ENCODE results near the gene TTC28.

Gene TTC28

DNA sequence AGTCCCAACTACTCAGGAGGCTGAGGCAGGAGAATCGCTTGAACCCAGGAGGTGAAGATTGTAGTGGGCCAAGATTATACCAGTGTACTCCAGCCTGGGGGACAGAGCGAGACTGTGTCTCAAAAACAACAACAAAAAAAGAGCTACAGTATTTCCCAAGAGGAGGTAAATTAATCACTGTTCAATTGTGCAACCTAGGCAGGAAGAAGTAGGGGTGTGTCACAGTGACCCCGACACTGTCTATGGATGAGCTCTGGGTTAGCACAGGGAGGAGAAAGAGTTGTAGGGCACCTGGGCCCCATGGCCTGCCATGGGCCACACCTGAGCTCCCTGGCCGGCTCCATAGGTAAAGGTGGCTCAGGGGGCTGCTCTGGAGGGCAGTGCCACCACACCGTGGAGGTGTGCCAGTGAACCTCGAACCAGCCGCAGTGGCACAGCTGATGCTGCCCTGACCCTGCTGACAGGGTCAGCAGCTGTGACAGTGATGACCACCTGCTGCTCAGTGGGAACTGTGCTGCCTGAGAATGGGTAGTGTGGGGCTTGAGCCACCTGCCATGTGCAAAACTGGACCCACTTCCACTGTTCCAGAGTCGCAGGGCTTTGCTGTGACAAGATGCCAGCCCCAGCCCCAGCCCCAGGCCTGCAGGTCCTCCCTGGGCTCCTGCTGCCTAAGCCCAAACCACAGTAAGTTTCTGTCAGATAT lies 676.6 kb downstream of the TTC28 start:
- TF ChIP-seq RAD21 (IDR thresholded peaks at IDR 0.05; ENCODE audit: low read depth) (no peak), FOXM1 (IDR thresholded peaks at IDR 0.05; ENCODE audit: borderline replicate concordance, low read depth) (no peak), TEAD4 (IDR thresholded peaks at IDR 0.05) (no peak), EGR1 (IDR thresholded peaks at IDR 0.05) (no peak)

DNA sequence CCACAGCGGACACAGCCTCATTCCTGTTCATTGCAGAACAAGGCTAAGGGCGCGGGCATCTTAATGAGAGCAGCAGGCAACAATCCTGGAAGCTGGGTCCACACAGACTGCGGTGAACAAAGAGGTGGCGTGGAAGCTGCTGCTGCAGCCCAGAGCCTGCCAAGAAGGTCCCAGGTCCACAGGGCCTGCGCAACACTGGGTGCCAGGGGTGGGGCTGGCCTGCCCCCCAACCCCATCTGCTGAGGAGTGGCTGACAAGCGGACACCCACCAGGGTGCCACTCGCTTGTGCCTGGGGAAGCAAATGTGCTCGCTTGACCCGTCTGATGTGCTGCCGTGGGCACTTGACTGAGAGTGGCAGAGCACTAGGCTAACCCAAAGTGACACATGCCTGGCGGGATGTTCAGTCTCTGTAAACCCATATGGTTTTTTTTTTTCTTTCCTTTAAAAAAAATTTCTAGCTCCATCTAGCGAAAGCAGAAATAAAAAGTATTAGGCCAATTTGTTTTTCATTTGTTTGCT lies 677.4 kb downstream of the TTC28 start:
- TF ChIP-seq TCF12 (IDR thresholded peaks at IDR 0.05; ENCODE audit: low read depth) (no peak), CEBPB (IDR thresholded peaks at IDR 0.05) (no peak), TEAD4 (IDR thresholded peaks at IDR 0.05) (no peak), NFIC (IDR thresholded peaks at IDR 0.05) (no peak), ZBTB7A (IDR thresholded peaks at IDR 0.05; ENCODE audit: low read depth) (no peak)

DNA sequence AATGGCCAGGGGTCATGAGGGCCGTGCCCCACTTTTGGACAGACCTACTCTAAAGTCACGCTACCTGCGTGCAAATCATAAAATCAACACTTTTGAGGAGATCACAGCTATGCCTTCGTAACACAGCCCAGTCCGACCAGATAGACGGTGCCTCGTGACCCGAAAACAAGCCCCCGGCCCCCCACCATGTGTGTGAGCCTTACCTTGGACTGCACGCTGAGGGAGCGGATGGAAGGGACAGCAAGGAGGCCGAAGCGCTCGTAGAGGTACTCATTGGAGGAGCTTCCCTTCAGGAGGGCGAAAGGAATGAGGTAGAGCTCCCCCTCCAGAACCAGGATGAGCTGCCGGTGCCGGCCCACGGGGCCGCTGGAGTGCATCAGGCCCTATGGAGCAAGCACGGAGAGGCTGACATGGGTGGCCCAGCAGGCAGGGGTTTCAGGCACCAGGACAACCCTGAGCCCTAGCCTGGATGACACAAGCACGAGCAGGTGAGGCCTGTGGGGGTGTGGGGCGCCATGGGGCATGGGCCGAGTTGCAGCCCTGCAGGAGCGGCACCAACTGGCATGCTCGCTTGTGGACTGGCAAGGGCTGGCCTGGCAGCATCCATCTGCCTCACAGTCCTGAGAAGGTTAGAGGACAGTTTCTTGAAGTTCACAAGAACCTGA lies 678.3 kb downstream of the TTC28 start:
- TF ChIP-seq CEBPB (IDR thresholded peaks at IDR 0.05), result no peak
- no peak for TF ChIP-seq TCF12 (IDR thresholded peaks at IDR 0.05; ENCODE audit: low read depth)
- no peak for TF ChIP-seq ZBTB7A (IDR thresholded peaks at IDR 0.05; ENCODE audit: low read depth)
- no peak for TF ChIP-seq RAD21 (IDR thresholded peaks at IDR 0.05; ENCODE audit: low read depth)
- no peak for TF ChIP-seq NFIC (IDR thresholded peaks at IDR 0.05)
- TF ChIP-seq YY1 (IDR thresholded peaks at IDR 0.05; ENCODE audit: low read depth), result no peak
- TF ChIP-seq EP300 (IDR thresholded peaks at IDR 0.05; ENCODE audit: borderline replicate concordance), result no peak
- TF ChIP-seq TAF1 (IDR thresholded peaks at IDR 0.05; ENCODE audit: low read depth), result no peak
- TF ChIP-seq CREB1 (IDR thresholded peaks at IDR 0.05; ENCODE audit: low read depth), result no peak
- TF ChIP-seq, protein P1, sequence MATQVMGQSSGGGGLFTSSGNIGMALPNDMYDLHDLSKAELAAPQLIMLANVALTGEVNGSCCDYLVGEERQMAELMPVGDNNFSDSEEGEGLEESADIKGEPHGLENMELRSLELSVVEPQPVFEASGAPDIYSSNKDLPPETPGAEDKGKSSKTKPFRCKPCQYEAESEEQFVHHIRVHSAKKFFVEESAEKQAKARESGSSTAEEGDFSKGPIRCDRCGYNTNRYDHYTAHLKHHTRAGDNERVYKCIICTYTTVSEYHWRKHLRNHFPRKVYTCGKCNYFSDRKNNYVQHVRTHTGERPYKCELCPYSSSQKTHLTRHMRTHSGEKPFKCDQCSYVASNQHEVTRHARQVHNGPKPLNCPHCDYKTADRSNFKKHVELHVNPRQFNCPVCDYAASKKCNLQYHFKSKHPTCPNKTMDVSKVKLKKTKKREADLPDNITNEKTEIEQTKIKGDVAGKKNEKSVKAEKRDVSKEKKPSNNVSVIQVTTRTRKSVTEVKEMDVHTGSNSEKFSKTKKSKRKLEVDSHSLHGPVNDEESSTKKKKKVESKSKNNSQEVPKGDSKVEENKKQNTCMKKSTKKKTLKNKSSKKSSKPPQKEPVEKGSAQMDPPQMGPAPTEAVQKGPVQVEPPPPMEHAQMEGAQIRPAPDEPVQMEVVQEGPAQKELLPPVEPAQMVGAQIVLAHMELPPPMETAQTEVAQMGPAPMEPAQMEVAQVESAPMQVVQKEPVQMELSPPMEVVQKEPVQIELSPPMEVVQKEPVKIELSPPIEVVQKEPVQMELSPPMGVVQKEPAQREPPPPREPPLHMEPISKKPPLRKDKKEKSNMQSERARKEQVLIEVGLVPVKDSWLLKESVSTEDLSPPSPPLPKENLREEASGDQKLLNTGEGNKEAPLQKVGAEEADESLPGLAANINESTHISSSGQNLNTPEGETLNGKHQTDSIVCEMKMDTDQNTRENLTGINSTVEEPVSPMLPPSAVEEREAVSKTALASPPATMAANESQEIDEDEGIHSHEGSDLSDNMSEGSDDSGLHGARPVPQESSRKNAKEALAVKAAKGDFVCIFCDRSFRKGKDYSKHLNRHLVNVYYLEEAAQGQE (IDR thresholded peaks at IDR 0.05; ENCODE audit: low read depth), result no peak
- TF ChIP-seq, protein P2, sequence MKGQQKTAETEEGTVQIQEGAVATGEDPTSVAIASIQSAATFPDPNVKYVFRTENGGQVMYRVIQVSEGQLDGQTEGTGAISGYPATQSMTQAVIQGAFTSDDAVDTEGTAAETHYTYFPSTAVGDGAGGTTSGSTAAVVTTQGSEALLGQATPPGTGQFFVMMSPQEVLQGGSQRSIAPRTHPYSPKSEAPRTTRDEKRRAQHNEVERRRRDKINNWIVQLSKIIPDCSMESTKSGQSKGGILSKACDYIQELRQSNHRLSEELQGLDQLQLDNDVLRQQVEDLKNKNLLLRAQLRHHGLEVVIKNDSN (IDR thresholded peaks at IDR 0.05), result no peak
- no peak for TF ChIP-seq FOXM1 (IDR thresholded peaks at IDR 0.05; ENCODE audit: borderline replicate concordance, low read depth)
- TF ChIP-seq, protein P3, sequence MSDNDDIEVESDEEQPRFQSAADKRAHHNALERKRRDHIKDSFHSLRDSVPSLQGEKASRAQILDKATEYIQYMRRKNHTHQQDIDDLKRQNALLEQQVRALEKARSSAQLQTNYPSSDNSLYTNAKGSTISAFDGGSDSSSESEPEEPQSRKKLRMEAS (IDR thresholded peaks at IDR 0.05), result no peak
- TF ChIP-seq TEAD4 (IDR thresholded peaks at IDR 0.05), result no peak

DNA sequence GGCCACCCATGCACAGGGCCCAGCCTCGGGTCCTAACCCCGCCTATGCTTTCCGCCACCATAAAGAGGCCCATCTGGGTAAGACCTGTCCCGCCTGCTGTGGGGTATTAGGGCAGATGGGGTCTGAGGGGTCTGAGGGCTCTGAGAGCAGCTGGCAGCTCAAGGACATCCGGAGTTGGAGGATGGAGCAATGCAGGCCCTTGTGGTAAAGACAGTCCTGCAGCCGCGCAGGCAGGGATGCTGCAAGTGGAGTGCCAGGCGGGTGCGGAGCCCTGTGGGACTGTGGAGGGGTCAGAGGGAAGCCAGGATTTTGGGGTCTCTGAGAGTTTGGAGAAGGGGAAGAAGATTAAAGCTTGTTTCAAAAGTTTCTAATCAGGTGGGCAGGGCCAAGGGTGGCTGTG lies 679.3 kb downstream of the TTC28 start:
- TF ChIP-seq TCF12 (IDR thresholded peaks at IDR 0.05; ENCODE audit: low read depth) (no peak), EGR1 (IDR thresholded peaks at IDR 0.05) (no peak), ZBTB7A (IDR thresholded peaks at IDR 0.05; ENCODE audit: low read depth) (no peak), YY1 (IDR thresholded peaks at IDR 0.05; ENCODE audit: low read depth) (no peak), EP300 (IDR thresholded peaks at IDR 0.05; ENCODE audit: borderline replicate concordance) (no peak), TEAD4 (IDR thresholded peaks at IDR 0.05) (no peak), RAD21 (IDR thresholded peaks at IDR 0.05; ENCODE audit: low read depth) (no peak), TAF1 (IDR thresholded peaks at IDR 0.05; ENCODE audit: low read depth) (no peak), CEBPB (IDR thresholded peaks at IDR 0.05) (no peak), CREB1 (IDR thresholded peaks at IDR 0.05; ENCODE audit: low read depth) (no peak), FOXM1 (IDR thresholded peaks at IDR 0.05; ENCODE audit: borderline replicate concordance, low read depth) (no peak), NFIC (IDR thresholded peaks at IDR 0.05) (no peak)
- TF ChIP-seq, protein P3 (IDR thresholded peaks at IDR 0.05), result no peak
- TF ChIP-seq, protein P1 (IDR thresholded peaks at IDR 0.05; ENCODE audit: low read depth), result no peak
- TF ChIP-seq, protein P2 (IDR thresholded peaks at IDR 0.05), result no peak

DNA sequence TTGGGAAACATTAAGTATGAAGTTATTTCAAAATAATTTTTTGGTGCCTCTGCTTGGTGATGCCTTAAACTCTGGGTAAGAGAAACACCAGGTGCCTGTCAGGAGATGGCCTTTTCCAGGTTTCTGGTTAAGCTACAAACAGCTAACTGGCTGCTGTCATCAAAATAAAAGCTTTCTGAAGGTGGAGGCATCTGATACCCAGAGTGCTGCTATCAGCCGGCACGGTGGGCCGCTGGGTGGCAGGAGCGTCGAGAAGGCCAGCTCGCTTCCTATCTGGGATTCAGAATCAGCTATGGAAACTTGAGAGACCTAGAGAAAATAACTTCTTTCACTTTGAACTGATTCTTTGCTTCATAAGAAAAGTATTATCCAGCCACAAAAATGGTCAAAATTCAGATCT lies 679.8 kb downstream of the TTC28 start:
- no peak for TF ChIP-seq TEAD4 (IDR thresholded peaks at IDR 0.05)
- TF ChIP-seq, protein P3 (IDR thresholded peaks at IDR 0.05), result no peak
- no peak for TF ChIP-seq ZBTB7A (IDR thresholded peaks at IDR 0.05; ENCODE audit: low read depth)
- TF ChIP-seq NFIC (IDR thresholded peaks at IDR 0.05), result no peak
- TF ChIP-seq TAF1 (IDR thresholded peaks at IDR 0.05; ENCODE audit: low read depth), result no peak
- no peak for TF ChIP-seq EP300 (IDR thresholded peaks at IDR 0.05; ENCODE audit: borderline replicate concordance)
- TF ChIP-seq EGR1 (IDR thresholded peaks at IDR 0.05), result no peak
- TF ChIP-seq CEBPB (IDR thresholded peaks at IDR 0.05), result no peak
- no peak for TF ChIP-seq TCF12 (IDR thresholded peaks at IDR 0.05; ENCODE audit: low read depth)
- no peak for TF ChIP-seq RAD21 (IDR thresholded peaks at IDR 0.05; ENCODE audit: low read depth)
- TF ChIP-seq, protein P1 (IDR thresholded peaks at IDR 0.05; ENCODE audit: low read depth), result no peak
- no peak for TF ChIP-seq FOXM1 (IDR thresholded peaks at IDR 0.05; ENCODE audit: borderline replicate concordance, low read depth)
- no peak for TF ChIP-seq CREB1 (IDR thresholded peaks at IDR 0.05; ENCODE audit: low read depth)
- no peak for TF ChIP-seq YY1 (IDR thresholded peaks at IDR 0.05; ENCODE audit: low read depth)
- TF ChIP-seq, protein P2 (IDR thresholded peaks at IDR 0.05), result no peak
